Measurements from ENCODE around the gene TBC1D22A. TPM values are rescaled to one million over a fixed set of nuclear protein-coding genes. Genes with fewer than 3 reads are reported as not detected.

Gene TBC1D22A
- polyA plus RNA-seq, 1 donor from 2014 or later: 9.3 TPM

GRCh38 chr22:46835693-46836092 lies 73.2 kb downstream of the TBC1D22A start:
- TF ChIP-seq SMC3 (conservative IDR thresholded peaks at IDR 0.05; ENCODE audit: poor library complexity) (no peak), TAF1 (IDR thresholded peaks at IDR 0.05; ENCODE audit: low read depth) (no peak), RAD21 (conservative IDR thresholded peaks at IDR 0.05) (no peak), REST (IDR thresholded peaks at IDR 0.05; ENCODE audit: borderline replicate concordance) (no peak), EZH2 (IDR thresholded peaks at IDR 0.05; ENCODE audit: borderline replicate concordance, insufficient read depth, low read length, poor library complexity, severe bottlenecking) (no peak), POLR2AphosphoS5 (IDR thresholded peaks at IDR 0.05) (no peak), MXI1 (conservative IDR thresholded peaks at IDR 0.05; ENCODE audit: poor library complexity, severe bottlenecking) (no peak)
- H3K27me3 ChIP-seq (ENCODE audit: insufficient read depth, low read depth, low read length): no peaks in the 10 kb centered on the region
- H2AFZ ChIP-seq (ENCODE audit: low read depth, low read length): no peak overlapping the region
- H4K20me1 ChIP-seq (ENCODE audit: insufficient read depth): no peaks in the 10 kb centered on the region
- no peaks in the 10 kb centered on the region for H3F3A ChIP-seq (ENCODE audit: insufficient read depth, low read length, poor library complexity, severe bottlenecking)
- no peak overlapping the region for H3K27ac ChIP-seq (ENCODE audit: low read length)
- no peaks in the 10 kb centered on the region for H3K79me2 ChIP-seq (replicated peaks; ENCODE audit: insufficient read depth, low read length)
- no peak overlapping the region for H3K4me2 ChIP-seq (ENCODE audit: low read length)
- H3K9ac ChIP-seq (ENCODE audit: low read length): no peak overlapping the region
- peaks cover 3% of the 10 kb centered on the region for H3K9me3 ChIP-seq (ENCODE audit: low read length)
- H3K4me3 ChIP-seq (ENCODE audit: low read length): no peak overlapping the region
- H3K36me3 ChIP-seq (ENCODE audit: insufficient read depth, low read length): no peaks in the 10 kb centered on the region
- H3K9me2 ChIP-seq (ENCODE audit: insufficient read depth, low read length): no peaks in the 10 kb centered on the region

GRCh38 chr22:46841522-46841921 lies 79.1 kb downstream of the TBC1D22A start:
- Histone ChIP-seq H3K9me2 (ENCODE audit: insufficient read depth, low read length) (no peaks in the 10 kb centered on the region), H3F3A (ENCODE audit: insufficient read depth, low read length, poor library complexity, severe bottlenecking) (no peaks in the 10 kb centered on the region), H2AFZ (ENCODE audit: low read depth, low read length) (no peak overlapping the region), H3K9ac (ENCODE audit: low read length) (no peak overlapping the region), H4K20me1 (ENCODE audit: insufficient read depth) (no peaks in the 10 kb centered on the region), H3K4me2 (ENCODE audit: low read length) (no peak overlapping the region), H3K36me3 (ENCODE audit: insufficient read depth, low read length) (no peaks in the 10 kb centered on the region), H3K27ac (ENCODE audit: low read length) (no peak overlapping the region), H3K79me2 (replicated peaks; ENCODE audit: insufficient read depth, low read length) (no peaks in the 10 kb centered on the region), H3K9me3 (ENCODE audit: low read length) (no peaks in the 10 kb centered on the region), H3K4me3 (ENCODE audit: low read length) (no peak overlapping the region), H3K27me3 (ENCODE audit: insufficient read depth, low read depth, low read length) (no peaks in the 10 kb centered on the region)
- TF ChIP-seq MXI1 (conservative IDR thresholded peaks at IDR 0.05; ENCODE audit: poor library complexity, severe bottlenecking) (no peak), POLR2AphosphoS5 (IDR thresholded peaks at IDR 0.05) (no peak), EP300 (conservative IDR thresholded peaks at IDR 0.05; ENCODE audit: poor library complexity, severe bottlenecking) (no peak), TAF1 (IDR thresholded peaks at IDR 0.05; ENCODE audit: low read depth) (no peak), EZH2 (IDR thresholded peaks at IDR 0.05; ENCODE audit: borderline replicate concordance, insufficient read depth, low read length, poor library complexity, severe bottlenecking) (no peak), CTCF (IDR thresholded peaks at IDR 0.05; ENCODE audit: poor library complexity, severe bottlenecking) (no peak), SMC3 (conservative IDR thresholded peaks at IDR 0.05; ENCODE audit: poor library complexity) (no peak), REST (IDR thresholded peaks at IDR 0.05; ENCODE audit: borderline replicate concordance) (no peak), RAD21 (conservative IDR thresholded peaks at IDR 0.05) (no peak)
